HG03103 (cell line): Measurements from ENCODE around the gene UNC13C.
"Not testable (repeated sequence)": the region's sequence is repeated elsewhere in the genome, so short reads cannot be mapped to it uniquely, and the experiment has no call there.

ENCODE experiments used
- ATAC-seq: cut with Tn5 transposase; IDR thresholded peaks from one replicate; pipeline ENCODE4 v1.9.1; 2021; ENCODE audit warnings: low read depth; ENCODE audit not compliant: unreplicated experiment

UNC13C gene

DNA sequence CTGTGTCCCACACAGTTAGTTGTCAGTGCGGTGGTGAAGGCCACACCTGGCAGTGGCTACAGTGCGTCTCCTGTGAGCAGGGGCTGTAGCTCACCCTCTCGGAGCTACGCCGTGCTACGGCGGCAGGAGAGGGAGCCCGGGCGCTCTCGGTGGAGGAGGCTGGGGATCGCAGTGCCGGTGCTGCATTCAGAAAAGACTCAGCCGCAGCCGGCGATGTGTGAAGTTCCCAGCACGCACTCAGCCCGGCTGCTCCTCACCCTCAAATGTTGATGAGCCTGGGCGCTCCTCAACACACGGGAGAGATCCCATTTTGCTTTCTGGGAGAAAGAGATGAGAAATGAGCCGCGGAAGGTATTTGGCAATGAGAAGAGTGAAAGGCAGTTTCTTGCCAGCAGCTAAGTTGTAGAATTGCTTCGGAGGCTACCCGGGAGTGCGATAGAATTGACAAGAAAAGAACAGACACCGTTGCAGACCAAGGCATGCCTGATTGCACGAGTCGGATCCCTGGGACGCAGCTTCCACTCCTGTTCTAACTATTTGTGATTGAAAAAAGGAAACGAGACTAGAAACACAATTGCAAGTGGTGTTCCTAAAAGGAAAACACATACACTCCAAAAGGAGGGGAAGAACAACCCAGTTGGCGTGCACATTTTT, at the start of gene UNC13C:
Gene UNC13C, plus strand, starts transcription at position 189 of the 654 bp plus-strand sequence. CDS start 34,463 bp downstream, outside the sequence.
- no peak for ATAC-seq

DNA sequence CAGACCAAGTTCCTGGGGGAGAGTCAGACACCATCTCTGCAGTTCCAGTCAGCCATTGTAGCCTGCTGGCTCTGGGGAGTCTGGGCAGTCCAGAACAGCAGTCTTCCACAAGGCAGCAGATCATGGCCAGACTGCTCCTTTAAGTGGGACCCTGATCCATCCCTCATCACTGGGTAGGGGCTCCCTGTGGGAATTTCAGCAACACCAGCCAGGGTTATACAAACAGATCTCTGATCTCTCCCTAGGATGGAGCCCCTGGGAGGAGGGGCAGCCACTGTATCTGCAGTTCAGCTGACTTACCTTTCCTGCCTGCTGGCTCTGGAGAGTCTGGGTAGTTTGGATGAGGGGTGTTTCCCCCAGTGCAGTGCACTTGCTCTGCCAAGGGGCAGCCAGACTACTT, 42.1 kb upstream of the UNC13C start:
- no peak for ATAC-seq

DNA sequence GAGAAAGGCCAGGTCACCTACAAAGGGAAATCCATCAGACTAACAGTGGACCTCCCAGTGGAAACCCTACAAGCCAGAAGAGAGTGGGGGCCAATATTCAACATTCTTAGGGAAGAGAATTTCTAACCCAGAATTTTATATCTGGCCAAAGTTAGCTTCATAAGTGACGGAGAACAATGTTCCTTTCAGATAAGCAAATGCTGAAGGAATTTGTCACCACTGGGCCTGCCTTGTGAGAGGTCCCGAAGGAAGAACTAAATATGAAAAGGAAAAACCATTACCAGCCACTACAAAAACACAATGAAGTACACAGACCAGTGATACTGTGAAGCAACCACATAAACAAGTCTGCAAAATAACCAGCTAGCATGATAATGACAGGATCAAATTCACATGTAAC, 40.6 kb upstream of the UNC13C start:
- not testable (repeated sequence) for ATAC-seq

DNA sequence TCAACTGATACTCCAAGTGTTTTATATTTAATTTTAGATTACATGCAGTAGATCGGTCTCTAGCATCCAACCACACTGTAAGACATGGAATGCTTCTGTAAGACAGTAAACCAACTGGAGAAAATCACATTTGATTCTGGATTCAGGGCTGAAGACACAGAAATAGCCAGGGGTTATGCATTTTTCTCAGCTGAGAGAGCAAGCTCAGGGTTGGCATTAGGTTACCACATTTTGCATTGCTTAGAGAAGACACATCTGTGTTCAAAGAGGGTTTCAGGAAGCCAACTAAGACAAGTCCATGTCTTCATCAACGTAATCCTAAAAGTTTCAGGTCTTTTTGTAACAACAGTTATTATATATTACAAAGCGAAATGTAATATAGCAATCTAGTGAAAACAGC, 27.7 kb upstream of the UNC13C start:
- ATAC-seq = no peak

DNA sequence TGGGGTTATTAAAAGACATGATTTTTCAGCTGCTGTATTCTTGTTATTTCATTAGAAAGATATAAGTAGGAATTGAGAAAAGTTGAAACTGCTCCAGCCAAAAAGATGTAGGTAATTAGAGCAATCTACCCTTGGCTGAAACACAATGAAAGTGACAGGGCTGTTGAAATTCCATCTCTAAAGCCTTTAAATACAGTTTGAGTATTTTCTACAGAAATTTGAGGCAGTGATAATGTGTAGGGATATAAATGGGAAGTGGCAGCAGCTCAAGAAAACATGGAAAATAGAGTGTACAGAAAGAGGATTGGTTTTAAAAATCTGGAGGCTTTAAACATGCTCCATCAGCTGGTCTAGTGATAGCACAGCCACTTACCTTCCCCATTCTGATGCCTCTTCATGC, 22.8 kb upstream of the UNC13C start:
- no peak for ATAC-seq

DNA sequence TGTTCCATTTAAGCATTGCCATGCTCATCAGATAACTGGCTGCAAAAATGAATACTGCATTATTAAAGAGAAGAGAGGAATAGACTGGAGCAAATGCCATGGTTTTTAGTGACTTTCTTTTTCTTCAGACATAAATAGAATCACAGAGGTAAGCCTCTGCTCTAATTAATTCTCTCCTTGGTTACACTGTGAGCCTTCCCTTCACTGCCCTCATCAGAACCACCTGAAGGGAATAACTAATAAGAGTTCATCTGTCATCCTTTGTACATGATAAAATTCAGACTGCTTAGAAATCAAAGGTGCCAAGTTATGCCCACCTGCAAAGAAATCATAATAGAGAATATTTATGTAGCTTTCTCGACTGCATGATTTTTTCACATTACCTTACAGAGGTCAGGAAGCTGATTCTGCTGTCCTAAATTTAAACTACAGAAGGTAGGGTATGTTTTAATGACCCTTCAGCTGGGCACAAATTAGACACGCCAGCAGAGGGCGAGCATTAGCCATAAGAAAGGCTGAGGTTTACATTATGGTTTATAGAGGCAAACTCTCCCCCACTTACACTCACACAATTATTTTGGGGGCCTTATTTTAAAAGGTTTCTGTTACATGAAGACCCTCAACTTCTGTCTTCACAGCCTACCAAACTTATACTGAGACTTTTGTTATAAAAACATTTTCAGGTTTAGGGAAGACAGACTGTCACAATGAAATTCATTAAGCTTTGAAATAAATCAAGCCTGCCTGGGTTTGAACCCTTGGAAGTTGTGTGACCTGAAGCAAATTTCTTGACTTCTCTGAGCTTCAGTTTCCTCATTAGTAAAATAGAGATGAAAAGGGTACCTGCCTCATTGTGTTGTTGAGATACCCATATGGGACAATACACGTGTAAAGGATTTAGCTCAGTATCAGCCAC, 15.3 kb upstream of the UNC13C start:
- ATAC-seq = no peak

DNA sequence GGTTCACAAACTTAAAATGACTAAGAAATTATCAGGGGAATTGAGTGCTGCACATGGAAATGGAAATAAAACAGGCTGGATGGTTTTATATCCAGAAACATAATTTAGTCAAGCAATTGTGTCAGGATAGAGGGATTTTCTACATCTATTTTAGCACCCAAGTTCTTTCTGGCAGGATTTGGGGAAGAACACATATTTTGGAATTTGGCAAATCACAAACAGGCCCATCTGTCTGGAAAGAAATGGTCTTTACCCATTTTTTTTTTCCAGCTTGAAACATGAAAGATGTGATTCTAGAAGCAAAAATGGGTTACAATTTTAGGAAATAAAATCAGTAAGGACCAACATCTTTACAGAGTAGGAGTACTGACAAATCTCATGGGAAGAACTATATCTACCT, 14.4 kb upstream of the UNC13C start:
- ATAC-seq = no peak

DNA sequence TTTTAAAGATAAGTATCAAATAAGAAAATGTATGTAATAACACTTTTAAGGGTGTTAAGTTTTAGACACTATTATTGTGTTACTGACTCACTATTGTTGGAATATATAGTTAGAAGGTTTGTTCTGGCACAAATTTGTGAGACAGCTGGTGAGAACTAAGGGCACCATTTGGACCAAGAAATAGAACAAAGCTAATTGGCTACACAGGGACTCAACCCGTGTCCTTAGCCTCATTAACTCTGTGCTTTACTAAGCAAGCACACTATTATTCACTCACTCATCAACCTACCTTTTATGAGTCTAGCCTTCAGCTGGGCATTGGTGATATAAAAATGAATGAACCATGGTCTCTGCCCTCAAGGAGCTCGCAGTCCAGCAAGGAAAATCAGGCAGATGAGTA, 4.1 kb upstream of the UNC13C start:
- no peak for ATAC-seq

DNA sequence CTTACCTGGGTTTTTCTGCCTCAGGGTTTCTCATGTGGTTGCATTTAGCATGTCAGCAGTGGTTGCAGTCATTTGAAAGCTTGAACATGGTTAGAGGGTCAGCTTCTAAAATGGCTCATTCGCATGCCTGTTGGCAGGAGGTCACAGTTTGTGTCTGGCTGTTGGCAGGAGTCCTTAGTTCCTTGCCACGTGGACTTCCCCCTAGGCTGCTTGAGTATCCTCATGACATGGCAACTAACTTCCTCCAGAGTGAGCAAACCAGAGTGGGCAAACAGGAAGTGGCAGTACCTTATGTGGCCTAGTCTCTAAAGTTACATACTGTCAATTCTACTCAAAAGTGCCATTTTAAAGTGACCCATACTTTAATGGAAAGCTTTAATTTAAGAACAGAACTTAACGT, 3.4 kb upstream of the UNC13C start:
- ATAC-seq = no peak

DNA sequence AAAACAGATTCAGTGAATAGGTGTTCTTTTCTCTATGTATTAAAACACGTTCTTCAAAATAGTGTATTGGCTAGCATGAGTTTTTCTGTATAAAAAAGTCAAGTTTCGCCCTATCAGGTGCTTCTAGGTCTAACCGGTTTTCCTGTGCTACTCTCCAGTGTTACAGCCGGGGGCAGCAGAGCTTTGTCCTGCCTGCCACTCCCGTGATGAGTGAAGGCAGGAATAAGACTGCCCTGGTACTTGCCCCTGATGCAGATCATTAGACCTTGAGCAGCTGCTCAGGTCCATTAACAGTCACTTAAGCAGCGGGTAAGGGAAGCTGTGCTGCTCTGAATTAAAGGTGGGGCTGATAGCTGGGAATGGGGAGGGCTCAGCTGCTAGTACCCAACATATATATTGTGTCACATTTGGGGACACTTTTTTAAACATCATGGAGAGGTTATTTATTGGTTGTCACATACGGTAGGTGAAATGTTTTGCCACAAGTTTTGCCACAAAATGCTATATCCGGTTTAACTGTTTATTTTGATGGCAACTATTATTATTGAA, 1.3 kb upstream of the UNC13C start:
- ATAC-seq = no peak

DNA sequence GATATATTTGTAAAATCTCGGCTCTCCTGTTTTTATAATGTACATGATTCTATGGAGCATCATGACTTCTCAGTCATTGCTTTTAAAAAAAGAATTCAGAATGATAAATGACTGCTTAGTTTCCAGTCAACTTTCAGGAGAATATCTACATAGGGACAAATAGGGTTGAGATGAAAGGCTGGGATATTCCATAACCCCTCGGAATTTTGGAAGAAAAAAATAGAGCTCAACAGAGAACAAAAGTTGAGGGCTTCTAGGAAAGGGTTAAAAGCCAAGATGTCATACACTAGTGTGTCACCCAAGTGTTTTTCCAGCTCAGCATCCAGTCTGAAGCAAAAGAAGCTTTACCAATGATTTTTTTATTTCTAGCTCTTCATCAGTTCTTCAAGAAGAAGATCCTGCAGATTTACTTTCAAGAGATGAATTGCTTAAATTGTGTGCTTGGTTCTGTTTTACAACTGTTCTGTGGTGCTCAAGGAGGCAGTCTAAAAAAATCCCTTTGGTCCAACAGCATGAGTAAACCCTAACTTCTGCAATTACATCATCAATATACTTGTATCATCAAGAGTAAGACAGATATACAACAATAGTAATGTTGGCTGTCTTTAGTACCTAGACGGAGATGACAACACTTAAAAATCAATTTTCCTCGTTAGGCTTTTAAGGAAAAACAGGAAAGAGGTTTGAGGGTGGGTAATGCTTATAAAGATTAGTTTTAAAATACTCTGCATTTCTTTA, 979 bp downstream of the UNC13C start:
- ATAC-seq = no peak

DNA sequence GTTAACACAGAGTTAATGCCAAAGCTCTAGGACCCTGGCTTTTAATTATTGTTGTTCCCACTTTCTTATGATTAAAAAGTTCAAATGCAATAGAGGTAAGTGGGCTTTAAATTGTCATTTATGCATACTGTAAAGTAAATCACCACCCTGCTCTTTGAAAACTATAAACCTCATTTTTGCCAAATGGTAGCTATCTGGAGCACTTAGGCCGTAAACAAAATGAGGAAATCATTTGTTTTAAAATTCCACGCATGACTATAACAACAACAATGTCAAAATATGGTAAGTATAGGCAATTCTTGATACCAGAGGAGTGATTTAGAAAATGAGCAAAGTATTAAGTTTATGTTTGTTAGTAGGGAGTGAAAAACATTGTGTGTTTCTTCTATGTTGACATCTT, 1.8 kb downstream of the UNC13C start:
- no peak for ATAC-seq

DNA sequence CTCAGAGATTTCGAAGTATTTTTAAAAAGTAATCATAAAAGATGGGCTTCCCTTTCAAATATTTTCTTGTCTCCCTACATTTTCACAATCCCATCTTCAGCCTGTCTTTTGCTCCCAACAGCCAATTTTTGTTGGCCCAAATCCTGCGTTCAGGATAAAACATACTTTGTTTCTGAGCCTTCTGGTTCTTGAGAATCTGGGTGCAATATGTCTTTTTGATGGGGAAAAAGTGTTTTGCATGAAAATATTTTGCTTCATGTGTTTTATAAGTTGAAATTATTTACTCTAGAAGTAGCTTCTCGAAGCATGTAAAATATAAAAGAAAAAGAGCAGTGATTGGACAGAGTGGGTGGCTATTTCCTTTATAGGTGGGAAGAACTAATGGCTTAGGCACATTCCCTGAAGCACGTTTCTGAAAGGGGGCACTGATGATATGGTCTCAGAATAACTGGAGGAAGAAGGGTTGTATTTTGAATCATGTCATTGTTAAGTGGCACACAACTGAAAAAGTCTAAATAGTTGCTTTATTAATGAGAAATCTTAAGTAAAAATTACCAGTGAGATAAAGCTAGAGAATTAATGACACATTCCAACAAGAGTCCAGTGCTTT, 3.9 kb downstream of the UNC13C start:
- ATAC-seq = no peak

DNA sequence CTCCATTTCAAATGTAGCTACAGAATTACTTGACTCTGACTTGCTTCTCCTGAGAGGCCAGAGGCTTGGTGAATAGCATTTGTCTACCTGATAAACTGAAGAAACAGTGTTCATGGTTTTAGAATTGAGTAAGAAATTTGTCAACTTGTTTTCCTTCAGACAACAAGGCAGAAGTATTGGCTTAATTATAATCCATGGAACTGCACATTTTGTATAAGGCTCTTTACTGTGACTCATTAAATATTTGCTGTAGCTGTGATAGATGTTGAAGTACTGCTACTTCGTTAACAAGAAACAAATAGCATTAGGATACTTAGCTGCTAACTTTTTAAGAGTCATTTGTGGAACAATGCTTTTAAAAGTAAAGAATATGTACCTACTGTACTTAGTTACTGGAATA, 4.6 kb downstream of the UNC13C start:
- ATAC-seq = no peak

DNA sequence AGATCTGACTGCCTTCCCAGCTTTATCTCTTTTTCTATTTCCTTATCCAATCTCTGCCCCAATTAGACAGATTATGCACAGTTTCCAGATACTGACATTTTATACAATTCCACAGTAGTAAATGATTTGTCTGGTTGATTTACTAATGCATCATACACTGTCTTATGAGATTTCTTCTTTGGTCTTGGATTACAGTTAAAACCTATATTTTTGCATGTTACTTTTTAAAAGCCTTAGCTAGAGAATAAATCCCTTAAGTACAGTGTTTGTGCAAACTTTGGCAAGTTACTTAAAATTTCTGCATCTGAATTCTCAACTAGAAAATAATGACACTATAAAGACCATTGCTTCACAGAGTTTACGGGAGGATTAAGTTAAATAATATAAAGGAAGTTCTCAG, 6.0 kb downstream of the UNC13C start:
- ATAC-seq = no peak

DNA sequence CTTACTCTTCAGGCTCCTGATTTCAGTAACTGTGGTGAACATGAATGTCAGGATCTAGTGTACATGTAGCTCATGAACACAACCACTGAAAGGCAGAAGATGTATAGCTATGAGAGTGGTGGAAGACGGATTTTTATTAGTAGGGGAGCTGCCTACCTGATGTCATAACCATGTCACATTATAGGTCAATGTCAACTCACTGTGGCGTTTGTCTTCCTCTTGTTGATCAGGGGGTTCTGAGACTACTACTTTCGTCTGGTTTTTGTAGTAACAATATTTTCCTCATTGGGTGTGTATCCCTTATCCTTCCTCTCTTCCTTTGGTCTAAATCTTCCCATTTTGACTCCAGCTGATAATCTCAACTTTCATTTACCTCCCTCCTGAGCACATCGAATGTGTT, 7.3 kb downstream of the UNC13C start:
- no peak for ATAC-seq

DNA sequence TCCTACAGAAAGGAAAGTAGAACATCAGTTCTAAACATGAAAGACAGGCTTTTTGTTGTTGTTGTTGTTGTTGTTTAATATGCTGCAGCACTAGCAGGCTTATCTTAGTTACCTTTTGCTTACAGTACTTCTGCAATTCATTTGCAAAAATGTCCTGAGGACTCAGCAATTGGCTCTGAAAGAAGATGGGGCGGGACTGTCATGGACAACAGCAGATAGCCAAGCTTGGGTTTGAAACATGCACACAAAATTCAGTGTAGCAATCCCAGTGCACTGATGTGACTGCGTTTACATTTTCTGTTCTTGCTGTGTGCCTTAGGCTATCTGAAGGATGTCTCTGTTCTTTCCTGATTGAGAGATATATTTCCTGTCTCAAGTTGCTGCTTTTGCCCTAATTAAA, 9.2 kb downstream of the UNC13C start:
- ATAC-seq = no peak

DNA sequence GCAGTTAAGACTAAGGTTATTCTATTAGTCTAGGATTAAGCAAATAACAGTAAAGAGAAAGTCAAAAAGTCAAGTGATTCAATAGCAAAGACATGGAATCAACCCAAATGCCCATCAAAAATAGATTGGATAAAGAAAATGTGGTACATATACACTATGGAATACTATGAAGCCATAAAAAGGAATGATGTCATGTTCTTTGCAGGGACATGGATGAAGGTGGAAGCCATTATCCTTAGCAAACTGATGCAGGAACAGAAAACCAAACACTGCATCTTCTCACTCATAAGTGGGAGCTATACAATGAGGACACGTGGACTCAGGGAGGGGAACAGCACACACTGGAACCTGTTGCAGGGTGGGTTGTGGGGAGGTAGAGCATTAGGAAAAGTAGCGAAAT, 29.0 kb downstream of the UNC13C start:
- ATAC-seq = no peak

DNA sequence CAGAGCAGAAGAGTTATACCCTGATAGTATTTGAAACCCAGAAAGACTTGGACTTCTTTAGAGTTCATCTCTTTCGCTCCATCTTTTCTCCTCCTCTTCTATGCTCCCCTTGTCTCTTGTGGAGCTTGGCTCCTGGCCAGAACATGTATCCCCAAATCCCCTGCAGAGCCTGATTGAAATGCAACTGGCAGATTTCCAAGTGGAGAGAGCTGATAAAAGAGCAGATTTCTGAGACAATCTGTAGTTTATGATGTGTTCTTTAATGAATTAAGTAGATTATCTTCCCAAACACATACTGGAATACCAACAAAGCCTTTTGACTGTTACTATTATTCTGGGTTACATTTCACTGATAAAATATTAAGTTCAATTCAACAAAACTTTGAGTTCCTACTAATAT, 33.4 kb downstream of the UNC13C start:
- ATAC-seq = no peak

DNA sequence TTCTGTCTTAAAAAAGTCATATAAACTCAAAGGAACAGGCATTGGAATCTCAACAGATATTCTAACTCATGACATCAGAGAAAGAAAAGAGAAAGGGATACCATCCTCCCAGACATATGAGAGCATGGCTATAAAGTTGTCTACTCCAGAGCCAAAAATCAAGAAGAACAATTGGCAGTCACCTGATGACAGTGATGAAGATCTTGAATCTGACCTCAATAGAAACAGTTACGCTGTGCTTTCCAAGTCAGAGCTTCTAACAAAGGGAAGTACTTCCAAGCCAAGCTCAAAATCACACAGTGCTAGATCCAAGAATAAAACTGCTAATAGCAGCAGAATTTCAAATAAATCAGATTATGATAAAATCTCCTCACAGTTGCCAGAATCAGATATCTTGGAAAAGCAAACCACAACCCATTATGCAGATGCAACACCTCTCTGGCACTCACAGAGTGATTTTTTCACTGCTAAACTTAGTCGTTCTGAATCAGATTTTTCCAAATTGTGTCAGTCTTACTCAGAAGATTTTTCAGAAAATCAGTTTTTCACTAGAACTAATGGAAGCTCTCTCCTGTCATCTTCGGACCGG, 35.9 kb downstream of the UNC13C start:
- ATAC-seq = no peak
